Neural cell (in vitro differentiated cells): Measurements from ENCODE around the gene TNFRSF6B. TPM values are rescaled to one million over a fixed set of nuclear protein-coding genes. Genes with fewer than 3 reads are reported as not detected.
A peak's percentile ranks its signal among the peaks of the same experiment; 100 is the strongest.
"Not testable (repeated sequence)": the region's sequence is repeated elsewhere in the genome, so short reads cannot be mapped to it uniquely, and the experiment has no call there.

Experiments used
- H2AFZ ChIP-seq: fragments of 200-600, 300-800 bp; sonication (generic), shearing (Covaris generic); 2 replicates; pipeline ENCODE4 v1.6.0; 2014; ENCODE audit warnings: low read depth, mild to moderate bottlenecking, antibody characterized with exemption, low read length, moderate library complexity
- H3F3A ChIP-seq: fragments of 200-600 bp; shearing (Covaris generic); 2 replicates; pipeline ENCODE4 v1.6.1; 2016; ENCODE audit warnings: mild to moderate bottlenecking, moderate library complexity, mixed read lengths, antibody characterized with exemption, low read length; ENCODE audit not compliant: insufficient read depth, poor library complexity, severe bottlenecking
- H3K27ac ChIP-seq: fragments of 200-600, 300-800 bp; sonication (generic), shearing (Covaris generic); 2 replicates; pipeline ENCODE4 v1.5.1; 2014; ENCODE audit warnings: mild to moderate bottlenecking, low read length, moderate library complexity
- H3K27me3 ChIP-seq: fragments of 300-800, 200-600 bp; sonication (generic), shearing (Covaris generic); 2 replicates; pipeline ENCODE4 v1.6.0; 2014; ENCODE audit warnings: mild to moderate bottlenecking, low read depth, low read length, moderate library complexity; ENCODE audit not compliant: insufficient read depth
- H3K36me3 ChIP-seq: fragments of 300-800, 200-600 bp; sonication (generic), shearing (Covaris generic); 2 replicates; pipeline ENCODE4 v1.5.1; 2014; ENCODE audit warnings: mild to moderate bottlenecking, antibody characterized with exemption, low read length, moderate library complexity; ENCODE audit not compliant: insufficient read depth
- H3K4me2 ChIP-seq: fragments of 300-800, 200-600 bp; sonication (generic), shearing (Covaris generic); 2 replicates; pipeline ENCODE4 v1.6.0; 2014; ENCODE audit warnings: mild to moderate bottlenecking, low read length
- H3K4me3 ChIP-seq: fragments of 300-800, 200-600 bp; sonication (generic), shearing (Covaris generic); 2 replicates; pipeline ENCODE4 v1.5.1; 2014; ENCODE audit warnings: mild to moderate bottlenecking, low read length, moderate library complexity
- H3K79me2 ChIP-seq: fragments of 200-600 bp; shearing (Covaris generic); replicated peaks from 2 replicates; pipeline ENCODE4 v1.6.0; 2014; ENCODE audit warnings: mild to moderate bottlenecking, low read length, moderate library complexity; ENCODE audit not compliant: insufficient read depth
- H3K9ac ChIP-seq: fragments of 300-800, 200-600 bp; sonication (generic), shearing (Covaris generic); 2 replicates; pipeline ENCODE4 v1.6.1; 2016; ENCODE audit warnings: mild to moderate bottlenecking, low read length, mixed read lengths
- H3K9me2 ChIP-seq: fragments of 200-600 bp; shearing (Covaris generic); 2 replicates; pipeline ENCODE4 v1.6.1; 2016; ENCODE audit warnings: mild to moderate bottlenecking, low read length, mixed read lengths; ENCODE audit not compliant: insufficient read depth
- H3K9me3 ChIP-seq: fragments of 200-600, 300-800 bp; sonication (generic), shearing (Covaris generic); 2 replicates; pipeline ENCODE4 v1.6.1; 2016; ENCODE audit warnings: mild to moderate bottlenecking, mixed run types, low read length, moderate library complexity, mixed read lengths
- H4K20me1 ChIP-seq: fragments of 200-600 bp; shearing (Covaris generic); 2 replicates; pipeline ENCODE4 v1.6.1; 2016; ENCODE audit warnings: mild to moderate bottlenecking, mixed run types; ENCODE audit not compliant: insufficient read depth
- EP300 ChIP-seq: fragments of 450-650 bp; conservative IDR thresholded peaks from 2 replicates; pipeline ENCODE4 v1.6.1; 2014; ENCODE audit warnings: antibody characterized with exemption, mild to moderate bottlenecking, moderate library complexity; ENCODE audit not compliant: poor library complexity, severe bottlenecking
- EZH2 ChIP-seq: fragments of 200-600, 300-800 bp; shearing (Covaris generic), sonication (generic); IDR thresholded peaks from 2 replicates; pipeline ENCODE4 v1.6.1; 2014; ENCODE audit warnings: antibody characterized with exemption, low read length, borderline replicate concordance, mild to moderate bottlenecking; ENCODE audit not compliant: insufficient read depth, poor library complexity, severe bottlenecking
- MXI1 ChIP-seq: fragments of 450-650 bp; conservative IDR thresholded peaks from 2 replicates; pipeline ENCODE4 v1.6.1; 2014; ENCODE audit warnings: antibody characterized with exemption, mild to moderate bottlenecking; ENCODE audit not compliant: poor library complexity, severe bottlenecking
- POLR2AphosphoS5 ChIP-seq: IDR thresholded peaks from 2 replicates; pipeline ENCODE4 v1.6.1; 2012
- RAD21 ChIP-seq: fragments of 450-650 bp; conservative IDR thresholded peaks from 2 replicates; pipeline ENCODE4 v1.6.1; 2014; ENCODE audit warnings: antibody characterized with exemption, mild to moderate bottlenecking, moderate library complexity
- SMC3 ChIP-seq: fragments of 450-650 bp; conservative IDR thresholded peaks from 2 replicates; pipeline ENCODE4 v1.6.1; 2014; ENCODE audit warnings: antibody characterized with exemption, mild to moderate bottlenecking, moderate library complexity; ENCODE audit not compliant: poor library complexity
- TAF1 ChIP-seq: IDR thresholded peaks from 2 replicates; pipeline ENCODE4 v1.6.1; 2012; ENCODE audit warnings: low read depth
- polyA plus RNA-seq: library from polyadenylated mRNA; depleted of rRNA; stranded (reverse); fragments of >200 nt; gene quantifications from 2 replicates; pipeline ENCODE4 v1.2.3, GENCODE V29; 2014
- TF ChIP-seq, protein P1 (sequence below): IDR thresholded peaks from 2 replicates; pipeline ENCODE4 v1.6.1; 2012; ENCODE audit warnings: borderline replicate concordance
- TF ChIP-seq, protein P2 (sequence below): fragments of 450-650 bp; IDR thresholded peaks from 2 replicates; pipeline ENCODE4 v1.5.1; 2014; ENCODE audit warnings: antibody characterized with exemption, mild to moderate bottlenecking, moderate library complexity; ENCODE audit not compliant: poor library complexity, severe bottlenecking

The TNFRSF6B gene
- polyA plus RNA-seq, 1 donor from 2014 or later: 9.4 TPM

DNA sequence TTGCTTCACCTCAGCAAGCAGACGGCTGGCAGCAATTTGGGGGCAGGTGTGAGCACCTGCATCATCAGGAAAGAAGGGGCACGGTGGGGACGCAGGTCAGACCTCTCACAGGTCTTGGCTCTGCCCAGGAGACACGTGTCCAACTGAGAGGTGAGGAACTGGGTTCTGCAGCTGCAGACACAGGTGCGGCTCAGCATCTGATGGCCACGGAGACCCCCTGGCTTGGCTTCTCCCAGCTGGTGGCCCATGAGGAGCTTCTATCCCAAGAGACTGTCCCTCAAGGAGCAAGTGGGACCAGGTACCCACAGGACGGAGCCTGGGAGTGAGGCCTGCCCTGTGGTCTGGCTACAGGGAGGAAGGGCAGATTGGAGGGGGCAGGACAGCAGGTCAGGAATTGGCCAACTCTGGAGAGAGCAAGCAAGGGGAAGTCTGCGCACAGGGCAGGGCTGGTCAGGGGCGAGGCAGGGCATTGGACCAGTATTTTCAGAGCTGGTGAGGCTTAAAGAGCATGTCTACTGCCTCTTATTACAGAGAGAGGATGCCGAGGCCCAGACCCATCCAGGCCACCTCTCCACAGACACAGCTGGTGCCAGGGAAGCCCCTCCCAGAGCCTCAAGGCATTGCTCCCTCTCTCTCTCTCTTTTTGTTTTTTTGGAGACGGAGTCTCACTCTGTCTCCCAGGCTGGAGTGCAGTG lies 47.4 kb upstream of the TNFRSF6B start:
- no peak overlapping the region for H3K9ac ChIP-seq
- H3K27me3 ChIP-seq: no peaks in the 10 kb centered on the region
- H3K4me3 ChIP-seq: no peak overlapping the region
- peaks cover 18% of the 10 kb centered on the region for H4K20me1 ChIP-seq
- H3K36me3 ChIP-seq: no peaks in the 10 kb centered on the region
- H3K79me2 ChIP-seq: peaks cover 22% of the 10 kb centered on the region
- TF ChIP-seq POLR2AphosphoS5: no peak
- TF ChIP-seq TAF1: no peak
- no peak for TF ChIP-seq EZH2
- TF ChIP-seq, protein P1, sequence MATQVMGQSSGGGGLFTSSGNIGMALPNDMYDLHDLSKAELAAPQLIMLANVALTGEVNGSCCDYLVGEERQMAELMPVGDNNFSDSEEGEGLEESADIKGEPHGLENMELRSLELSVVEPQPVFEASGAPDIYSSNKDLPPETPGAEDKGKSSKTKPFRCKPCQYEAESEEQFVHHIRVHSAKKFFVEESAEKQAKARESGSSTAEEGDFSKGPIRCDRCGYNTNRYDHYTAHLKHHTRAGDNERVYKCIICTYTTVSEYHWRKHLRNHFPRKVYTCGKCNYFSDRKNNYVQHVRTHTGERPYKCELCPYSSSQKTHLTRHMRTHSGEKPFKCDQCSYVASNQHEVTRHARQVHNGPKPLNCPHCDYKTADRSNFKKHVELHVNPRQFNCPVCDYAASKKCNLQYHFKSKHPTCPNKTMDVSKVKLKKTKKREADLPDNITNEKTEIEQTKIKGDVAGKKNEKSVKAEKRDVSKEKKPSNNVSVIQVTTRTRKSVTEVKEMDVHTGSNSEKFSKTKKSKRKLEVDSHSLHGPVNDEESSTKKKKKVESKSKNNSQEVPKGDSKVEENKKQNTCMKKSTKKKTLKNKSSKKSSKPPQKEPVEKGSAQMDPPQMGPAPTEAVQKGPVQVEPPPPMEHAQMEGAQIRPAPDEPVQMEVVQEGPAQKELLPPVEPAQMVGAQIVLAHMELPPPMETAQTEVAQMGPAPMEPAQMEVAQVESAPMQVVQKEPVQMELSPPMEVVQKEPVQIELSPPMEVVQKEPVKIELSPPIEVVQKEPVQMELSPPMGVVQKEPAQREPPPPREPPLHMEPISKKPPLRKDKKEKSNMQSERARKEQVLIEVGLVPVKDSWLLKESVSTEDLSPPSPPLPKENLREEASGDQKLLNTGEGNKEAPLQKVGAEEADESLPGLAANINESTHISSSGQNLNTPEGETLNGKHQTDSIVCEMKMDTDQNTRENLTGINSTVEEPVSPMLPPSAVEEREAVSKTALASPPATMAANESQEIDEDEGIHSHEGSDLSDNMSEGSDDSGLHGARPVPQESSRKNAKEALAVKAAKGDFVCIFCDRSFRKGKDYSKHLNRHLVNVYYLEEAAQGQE: no peak
- TF ChIP-seq, protein P2, sequence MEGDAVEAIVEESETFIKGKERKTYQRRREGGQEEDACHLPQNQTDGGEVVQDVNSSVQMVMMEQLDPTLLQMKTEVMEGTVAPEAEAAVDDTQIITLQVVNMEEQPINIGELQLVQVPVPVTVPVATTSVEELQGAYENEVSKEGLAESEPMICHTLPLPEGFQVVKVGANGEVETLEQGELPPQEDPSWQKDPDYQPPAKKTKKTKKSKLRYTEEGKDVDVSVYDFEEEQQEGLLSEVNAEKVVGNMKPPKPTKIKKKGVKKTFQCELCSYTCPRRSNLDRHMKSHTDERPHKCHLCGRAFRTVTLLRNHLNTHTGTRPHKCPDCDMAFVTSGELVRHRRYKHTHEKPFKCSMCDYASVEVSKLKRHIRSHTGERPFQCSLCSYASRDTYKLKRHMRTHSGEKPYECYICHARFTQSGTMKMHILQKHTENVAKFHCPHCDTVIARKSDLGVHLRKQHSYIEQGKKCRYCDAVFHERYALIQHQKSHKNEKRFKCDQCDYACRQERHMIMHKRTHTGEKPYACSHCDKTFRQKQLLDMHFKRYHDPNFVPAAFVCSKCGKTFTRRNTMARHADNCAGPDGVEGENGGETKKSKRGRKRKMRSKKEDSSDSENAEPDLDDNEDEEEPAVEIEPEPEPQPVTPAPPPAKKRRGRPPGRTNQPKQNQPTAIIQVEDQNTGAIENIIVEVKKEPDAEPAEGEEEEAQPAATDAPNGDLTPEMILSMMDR: no peak
- TF ChIP-seq SMC3: no peak
- no peak for TF ChIP-seq RAD21
- TF ChIP-seq EP300: no peak
- TF ChIP-seq MXI1: no peak
- H3K9me3 ChIP-seq: no peaks in the 10 kb centered on the region
- no peak overlapping the region for H2AFZ ChIP-seq
- no peaks in the 10 kb centered on the region for H3K9me2 ChIP-seq
- H3K4me2 ChIP-seq: no peak overlapping the region
- H3F3A ChIP-seq: no peaks in the 10 kb centered on the region
- no peak overlapping the region for H3K27ac ChIP-seq

DNA sequence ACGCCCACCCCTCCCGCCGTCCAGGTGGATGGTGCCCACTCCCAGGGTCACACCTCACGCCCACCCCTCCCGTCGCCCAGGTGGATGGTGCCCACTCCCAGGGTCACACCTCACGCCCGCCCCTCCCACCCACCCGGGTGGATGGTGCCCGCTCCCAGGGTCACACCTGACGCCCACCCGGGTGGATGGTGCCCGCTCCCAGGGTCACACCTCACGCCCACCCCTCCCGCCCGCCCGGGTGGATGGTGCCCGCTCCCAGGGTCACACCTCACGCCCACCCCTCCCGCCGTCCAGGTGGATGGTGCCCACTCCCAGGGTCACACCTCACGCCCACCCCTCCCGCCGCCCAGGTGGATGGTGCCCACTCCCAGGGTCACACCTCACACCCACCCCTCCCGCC lies 46.0 kb upstream of the TNFRSF6B start:
- H4K20me1 ChIP-seq: peaks cover 14% of the 10 kb centered on the region
- not testable (repeated sequence) for H3K36me3 ChIP-seq, H3K4me3 ChIP-seq, H3F3A ChIP-seq, H3K27me3 ChIP-seq, H3K4me2 ChIP-seq, H3K9ac ChIP-seq, H3K9me2 ChIP-seq, H2AFZ ChIP-seq, H3K27ac ChIP-seq, H3K9me3 ChIP-seq
- peaks cover 22% of the 10 kb centered on the region for H3K79me2 ChIP-seq

DNA sequence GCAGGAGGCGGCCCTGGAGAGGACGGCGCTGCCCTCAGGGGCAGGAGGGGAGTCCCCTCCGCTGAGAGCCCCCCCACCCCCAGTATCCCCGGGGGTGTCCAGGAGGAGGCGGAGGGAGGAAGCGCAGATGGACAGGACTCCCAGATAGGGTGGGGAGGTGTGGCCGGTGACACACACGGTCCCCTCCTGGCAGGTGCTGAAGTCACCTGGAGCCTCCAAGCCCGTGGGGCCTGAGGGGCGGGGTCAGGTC lies 44.6 kb upstream of the TNFRSF6B start:
- TF ChIP-seq EZH2 (no peak), POLR2AphosphoS5 (no peak), TAF1 (no peak), SMC3 (no peak), EP300 (no peak), MXI1 (no peak), RAD21 (no peak)
- TF ChIP-seq, protein P1: no peak
- TF ChIP-seq, protein P2: no peak
- H2AFZ ChIP-seq: no peak overlapping the region
- H3K9me3 ChIP-seq: no peaks in the 10 kb centered on the region
- peak overlapping the region; percentile 92 for H3K4me2 ChIP-seq
- peaks cover 22% of the 10 kb centered on the region for H3K79me2 ChIP-seq
- no peaks in the 10 kb centered on the region for H3K9me2 ChIP-seq
- H3K4me3 ChIP-seq: peak overlapping the region; percentile 93
- peak overlapping the region; percentile 95 for H3K27ac ChIP-seq
- H4K20me1 ChIP-seq: peaks cover 14% of the 10 kb centered on the region
- H3K9ac ChIP-seq: peak overlapping the region; percentile 97
- H3K27me3 ChIP-seq: no peaks in the 10 kb centered on the region
- no peaks in the 10 kb centered on the region for H3F3A ChIP-seq
- no peaks in the 10 kb centered on the region for H3K36me3 ChIP-seq
